Lung (tissue), 12 donors: ENCODE data around the gene AP2B1. TPM values are rescaled to one million over a fixed set of nuclear protein-coding genes. Genes with fewer than 3 reads are reported as not detected.
"Not testable (repeated sequence)": the region's sequence is repeated elsewhere in the genome, so short reads cannot be mapped to it uniquely, and the experiment has no call there.

Source experiments
- ATAC-seq: fragments of 200-7000 bp; cut with Tn5 transposase; one replicate; pipeline ENCODE4 v1.9.1; 2020; ENCODE audit warnings: moderate number of reproducible peaks; ENCODE audit not compliant: insufficient read depth, low FRiP score
- DNase-seq, 3 donors: peaks; one replicate each; pipeline ENCODE4 v3.0.0-alpha.2; 2013 to 2017
- H3K27ac ChIP-seq, 2 donors: one replicate each; pipeline ENCODE4 v1.5.1; 2013; ENCODE audit warnings: mild to moderate bottlenecking in 2 of 2, moderate library complexity in 2 of 2, control low read depth in 1 of 2, inconsistent platforms in 1 of 2, low read depth in 1 of 2, low read length in 1 of 2
- H3K27me3 ChIP-seq, 3 donors: one replicate each; pipeline ENCODE4 v1.5.1; 2013; ENCODE audit warnings: low read length in 2 of 3; ENCODE audit not compliant: control insufficient read depth in 3 of 3, insufficient read depth in 3 of 3
- H3K36me3 ChIP-seq, 4 donors: one replicate each; pipeline ENCODE4 v1.5.1; 2013; ENCODE audit warnings: low read length in 4 of 4, mild to moderate bottlenecking in 1 of 4, moderate library complexity in 1 of 4; ENCODE audit not compliant: control insufficient read depth in 4 of 4, insufficient read depth in 4 of 4
- H3K4me1 ChIP-seq, 5 donors: one replicate each; pipeline ENCODE4 v1.5.1; 2013; ENCODE audit warnings: low read length in 5 of 5, mild to moderate bottlenecking in 2 of 5, moderate library complexity in 1 of 5; ENCODE audit not compliant: control insufficient read depth in 5 of 5, insufficient read depth in 5 of 5
- H3K4me3 ChIP-seq: one replicate; pipeline ENCODE4 v1.5.1; 2013; ENCODE audit warnings: mild to moderate bottlenecking, control low read depth, moderate library complexity
- H3K9ac ChIP-seq, 2 donors: one replicate each; pipeline ENCODE4 v1.5.1; 2013; ENCODE audit warnings: low read length in 2 of 2, control low read depth in 1 of 2; ENCODE audit not compliant: insufficient read depth in 1 of 2
- H3K9me3 ChIP-seq, 4 donors: one replicate each; pipeline ENCODE4 v1.5.1; 2013; ENCODE audit warnings: low read length in 3 of 4, mild to moderate bottlenecking in 1 of 4, moderate library complexity in 1 of 4; ENCODE audit not compliant: control insufficient read depth in 4 of 4, insufficient read depth in 3 of 4
- WGBS, 2 donors: extraction: QIAGEN DNeasy Blood & Tissue Kit; methylation state at CpG; one replicate each; pipeline ENCODE4 v1.1.7; 2013; 5-methylcytosine and 5-hydroxymethylcytosine counted together
- polyA plus RNA-seq, 2 donors: library from polyadenylated mRNA; stranded (reverse); fragments of 200-250 nt; gene quantifications; one replicate each; pipeline ENCODE4 v1.2.1, GENCODE V29; 2013
- total RNA-seq, 2 donors: library from RNA; depleted of rRNA in 1 of 2; stranded (reverse); fragments of >200 nt in 1 of 2; gene quantifications; one replicate each; pipeline ENCODE4 v1.2.1, GENCODE V29; 2014 to 2021
- TF ChIP-seq, protein P1 (sequence below): IDR thresholded peaks from 2 replicates; pipeline ENCODE4 v1.5.1; 2012; ENCODE audit warnings: mild to moderate bottlenecking; ENCODE audit errors: control extremely low read depth, extremely low read depth
- donor health status: control.
- donor health status: control.
- donor health status: Bipolar disorder and iron deficiency.
- donor health status: healthy.
- donor health status: DM: yes; HTN: yes; CAD: no.

The AP2B1 gene
- total and polyA plus RNA-seq, 4 donors: 52.9 to 156 (median 82.4) TPM

- TF ChIP-seq, protein P1, sequence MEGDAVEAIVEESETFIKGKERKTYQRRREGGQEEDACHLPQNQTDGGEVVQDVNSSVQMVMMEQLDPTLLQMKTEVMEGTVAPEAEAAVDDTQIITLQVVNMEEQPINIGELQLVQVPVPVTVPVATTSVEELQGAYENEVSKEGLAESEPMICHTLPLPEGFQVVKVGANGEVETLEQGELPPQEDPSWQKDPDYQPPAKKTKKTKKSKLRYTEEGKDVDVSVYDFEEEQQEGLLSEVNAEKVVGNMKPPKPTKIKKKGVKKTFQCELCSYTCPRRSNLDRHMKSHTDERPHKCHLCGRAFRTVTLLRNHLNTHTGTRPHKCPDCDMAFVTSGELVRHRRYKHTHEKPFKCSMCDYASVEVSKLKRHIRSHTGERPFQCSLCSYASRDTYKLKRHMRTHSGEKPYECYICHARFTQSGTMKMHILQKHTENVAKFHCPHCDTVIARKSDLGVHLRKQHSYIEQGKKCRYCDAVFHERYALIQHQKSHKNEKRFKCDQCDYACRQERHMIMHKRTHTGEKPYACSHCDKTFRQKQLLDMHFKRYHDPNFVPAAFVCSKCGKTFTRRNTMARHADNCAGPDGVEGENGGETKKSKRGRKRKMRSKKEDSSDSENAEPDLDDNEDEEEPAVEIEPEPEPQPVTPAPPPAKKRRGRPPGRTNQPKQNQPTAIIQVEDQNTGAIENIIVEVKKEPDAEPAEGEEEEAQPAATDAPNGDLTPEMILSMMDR: no peak
- H3K9me3 ChIP-seq: no peaks in the 10 kb centered on the region
- H3K9ac ChIP-seq: no peak overlapping the region
- peaks cover 0 to 21% (median 20%) of the 10 kb centered on the region in 3 donors for H3K27me3 ChIP-seq
- no peak overlapping the region for H3K27ac ChIP-seq
- no peak overlapping the region for H3K4me3 ChIP-seq
- 8 to 11% methylated on average over 24 to 35 of the region's 35 CpGs for WGBS, 2 donors
- ATAC-seq (no peak), DNase-seq (peak in 2 of 3 donors; percentile 20 to 23)
- H3K36me3 ChIP-seq: no peaks in the 10 kb centered on the region
- peaks cover 0 to 10% (median 0%) of the 10 kb centered on the region in 5 donors for H3K4me1 ChIP-seq
Measured at GRCh38 chr17:35749560-35750412, 162.7 kb downstream of the AP2B1 start.

- Histone ChIP-seq H3K36me3 (no peaks in the 10 kb centered on the region), H3K9ac (no peak overlapping the region), H3K27ac (no peak overlapping the region), H3K4me3 (no peak overlapping the region), H3K4me1 (peaks cover 0 to 10% (median 0%) of the 10 kb centered on the region in 5 donors), H3K27me3 (peaks cover 0 to 21% (median 20%) of the 10 kb centered on the region in 3 donors), H3K9me3 (no peaks in the 10 kb centered on the region)
- DNase-seq: no peak
- 79 to 85% methylated on average over 10 of the region's 10 CpGs for WGBS, 2 donors
- ATAC-seq: no peak
- TF ChIP-seq, protein P1: no peak
Measured at GRCh38 chr17:35750526-35751395, 163.6 kb downstream of the AP2B1 start.

DNA sequence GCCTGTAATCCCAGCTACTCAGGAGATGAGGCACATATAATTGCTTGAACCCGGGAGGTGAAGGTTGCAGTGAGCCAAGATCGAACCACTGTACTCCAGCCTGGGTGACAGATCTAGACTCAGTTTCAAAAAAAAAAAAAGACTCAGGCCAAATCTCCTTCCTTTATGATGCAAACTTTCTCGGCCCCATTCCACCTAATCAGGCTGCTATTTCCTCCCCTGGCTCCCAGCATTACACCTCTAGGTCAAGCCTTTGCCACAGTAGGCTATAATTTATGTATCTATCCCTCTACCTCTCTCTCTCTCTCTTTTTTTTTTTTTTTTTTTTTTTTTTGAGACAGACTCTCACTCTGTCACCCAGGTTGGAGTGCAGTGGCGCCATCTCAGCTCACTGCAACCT, 164.4 kb downstream of the AP2B1 start:
- H3K27me3 ChIP-seq: peaks cover 0 to 21% (median 20%) of the 10 kb centered on the region in 3 donors
- not testable (repeated sequence) for ATAC-seq

GRCh38 chr17:35752471-35752870, 165.3 kb downstream of the AP2B1 start:
- TF ChIP-seq, protein P1: no peak
- Histone ChIP-seq H3K9me3 (no peaks in the 10 kb centered on the region), H3K4me1 (peaks cover 0 to 10% (median 0%) of the 10 kb centered on the region in 5 donors), H3K4me3 (no peak overlapping the region), H3K27ac (no peak overlapping the region), H3K9ac (no peak overlapping the region), H3K36me3 (no peaks in the 10 kb centered on the region), H3K27me3 (peaks cover 0 to 21% (median 20%) of the 10 kb centered on the region in 3 donors)
- DNase-seq (no peak), ATAC-seq (no peak)
- 40 to 41% methylated on average over 16 of the region's 16 CpGs for WGBS, 2 donors

More for the DNA sequence above, 164.4 kb downstream of the AP2B1 start:
- not testable (repeated sequence) for H3K36me3 ChIP-seq, H3K9me3 ChIP-seq, H3K27ac ChIP-seq, DNase-seq, H3K4me3 ChIP-seq, H3K9ac ChIP-seq
- whole genome bisulfite sequencing, 2 donors: 77% methylated on average over 4 of the region's 4 CpGs
- peaks cover 0 to 10% (median 0%) of the 10 kb centered on the region in 5 donors for H3K4me1 ChIP-seq
